DOHH2 (cell line): ENCODE measurements around the gene RUSC2.

Experiments
- H3F3A ChIP-seq: fragments of 200-600 bp; sonication (generic), shearing (Covaris generic); 2 replicates; pipeline ENCODE4 v1.6.0; 2016; ENCODE audit warnings: antibody characterized with exemption, mild to moderate bottlenecking; ENCODE audit not compliant: control insufficient read depth, insufficient read depth
- H3K27ac ChIP-seq: fragments of 200-600 bp; sonication (generic); 2 replicates; pipeline ENCODE4 v1.5.1; 2014; ENCODE audit warnings: low read depth, mild to moderate bottlenecking, low read length, moderate library complexity
- H3K27me3 ChIP-seq: fragments of 200-600 bp; sonication (generic); 2 replicates; pipeline ENCODE4 v1.6.1; 2014; ENCODE audit warnings: mild to moderate bottlenecking, low read length, mixed read lengths; ENCODE audit not compliant: control insufficient read depth
- H3K36me3 ChIP-seq: fragments of 200-600 bp; sonication (generic); 2 replicates; pipeline ENCODE4 v1.6.1; 2014; ENCODE audit warnings: mild to moderate bottlenecking, low read length, moderate library complexity, mixed read lengths; ENCODE audit not compliant: control insufficient read depth
- H3K4me1 ChIP-seq: fragments of 200-600 bp; sonication (generic); 2 replicates; pipeline ENCODE4 v1.6.1; 2014; ENCODE audit warnings: mild to moderate bottlenecking, low read length, mixed read lengths; ENCODE audit not compliant: control insufficient read depth
- H3K4me2 ChIP-seq: fragments of 200-600 bp; sonication (generic); 2 replicates; pipeline ENCODE4 v1.6.0; 2014; ENCODE audit warnings: mild to moderate bottlenecking, low read length, moderate library complexity
- H3K4me3 ChIP-seq: fragments of 200-600 bp; sonication (generic); 2 replicates; pipeline ENCODE4 v1.5.1; 2014; ENCODE audit warnings: mild to moderate bottlenecking, low read length, mixed read lengths
- H3K79me2 ChIP-seq: fragments of 200-600 bp; sonication (generic); 2 replicates; pipeline ENCODE4 v1.6.1; 2014; ENCODE audit warnings: mild to moderate bottlenecking, low read length, mixed read lengths; ENCODE audit not compliant: control insufficient read depth
- H3K9me2 ChIP-seq: fragments of 200-600 bp; sonication (generic); replicated peaks from 2 replicates; pipeline ENCODE4 v1.6.1; 2014; ENCODE audit warnings: mild to moderate bottlenecking, low read length, mixed read lengths; ENCODE audit not compliant: control insufficient read depth
- H3K9me3 ChIP-seq: fragments of 200-600 bp; sonication (generic); 2 replicates; pipeline ENCODE4 v1.6.1; 2014; ENCODE audit warnings: antibody characterized with exemption, low read length, mixed read lengths; ENCODE audit not compliant: control insufficient read depth, insufficient read depth
- H4K20me1 ChIP-seq: fragments of 200-600 bp; sonication (generic); 2 replicates; pipeline ENCODE4 v1.6.0; 2014; ENCODE audit warnings: low read depth, mild to moderate bottlenecking, antibody characterized with exemption, low read length, moderate library complexity; ENCODE audit not compliant: control insufficient read depth, insufficient read depth
- CTCF ChIP-seq: fragments of 200-600 bp; sonication (generic); IDR thresholded peaks from one replicate; pipeline ENCODE4 v1.5.1; 2014; ENCODE audit warnings: antibody characterized with exemption, mild to moderate bottlenecking, low read depth, low read length; ENCODE audit not compliant: poor library complexity, severe bottlenecking
- EZH2phosphoT487 ChIP-seq: fragments of 200-600 bp; sonication (generic); IDR thresholded peaks from 2 replicates; pipeline ENCODE4 v1.6.1; 2017; ENCODE audit warnings: borderline replicate concordance, mild to moderate bottlenecking, antibody characterized with exemption, low read length, moderate library complexity, mixed read lengths

Gene RUSC2

DNA sequence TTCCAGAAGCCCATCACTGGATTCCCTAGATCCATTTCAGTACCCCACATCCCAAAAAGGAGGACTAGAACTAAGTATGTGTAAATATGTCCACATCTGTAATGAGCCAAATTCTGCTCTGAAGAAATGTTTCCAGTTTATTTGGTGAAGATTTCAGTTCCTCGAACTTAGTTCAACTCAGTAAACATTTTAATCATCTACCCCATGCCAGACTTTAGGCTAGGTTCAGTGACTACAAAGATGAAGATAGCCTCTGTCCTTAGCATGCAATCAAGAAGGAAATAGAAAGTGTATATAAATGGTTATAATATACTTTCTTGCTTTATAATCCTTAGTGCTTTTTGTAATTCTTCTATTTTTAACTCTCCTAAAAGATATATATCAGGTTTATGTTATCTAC is 21.5 kb downstream of the RUSC2 start:
- Histone ChIP-seq H3F3A (no peaks in the 10 kb centered on the region), H3K79me2 (no peaks in the 10 kb centered on the region), H4K20me1 (no peaks in the 10 kb centered on the region), H3K9me3 (no peaks in the 10 kb centered on the region), H3K36me3 (no peaks in the 10 kb centered on the region), H3K27me3 (peaks cover 38% of the 10 kb centered on the region), H3K4me3 (no peak overlapping the region), H3K4me1 (no peaks in the 10 kb centered on the region), H3K9me2 (no peaks in the 10 kb centered on the region), H3K27ac (no peak overlapping the region), H3K4me2 (no peak overlapping the region)
- TF ChIP-seq EZH2phosphoT487 (no peak), CTCF (no peak)

DNA sequence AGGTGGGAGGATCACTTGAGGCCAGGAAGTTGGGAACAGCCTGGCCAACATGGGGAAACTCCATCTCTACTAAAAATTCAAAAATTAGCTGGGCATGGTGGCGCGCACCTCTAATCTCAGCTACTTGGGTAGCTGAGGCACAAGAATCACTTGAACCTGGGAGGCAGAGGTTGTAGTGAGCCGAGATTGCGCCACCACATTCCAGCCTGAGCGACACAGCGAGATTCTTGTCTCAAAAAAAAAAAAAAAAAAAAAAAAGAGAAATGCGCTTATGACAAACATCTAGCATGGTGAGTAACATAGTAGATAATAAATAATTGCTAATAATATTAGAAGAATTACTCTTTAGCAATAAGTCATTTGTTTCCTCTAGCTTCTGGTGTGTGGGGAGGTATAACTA is 25.9 kb downstream of the RUSC2 start:
- no peaks in the 10 kb centered on the region for H3K36me3 ChIP-seq
- H3K4me3 ChIP-seq = no peak overlapping the region
- H3K4me1 ChIP-seq = no peaks in the 10 kb centered on the region
- H3K27me3 ChIP-seq = peaks cover 18% of the 10 kb centered on the region
- H4K20me1 ChIP-seq = no peaks in the 10 kb centered on the region
- no peak overlapping the region for H3K27ac ChIP-seq
- H3K9me2 ChIP-seq = no peaks in the 10 kb centered on the region
- no peaks in the 10 kb centered on the region for H3K79me2 ChIP-seq
- no peaks in the 10 kb centered on the region for H3K9me3 ChIP-seq
- no peaks in the 10 kb centered on the region for H3F3A ChIP-seq
- H3K4me2 ChIP-seq = no peak overlapping the region
- TF ChIP-seq CTCF (no peak), EZH2phosphoT487 (no peak)

DNA sequence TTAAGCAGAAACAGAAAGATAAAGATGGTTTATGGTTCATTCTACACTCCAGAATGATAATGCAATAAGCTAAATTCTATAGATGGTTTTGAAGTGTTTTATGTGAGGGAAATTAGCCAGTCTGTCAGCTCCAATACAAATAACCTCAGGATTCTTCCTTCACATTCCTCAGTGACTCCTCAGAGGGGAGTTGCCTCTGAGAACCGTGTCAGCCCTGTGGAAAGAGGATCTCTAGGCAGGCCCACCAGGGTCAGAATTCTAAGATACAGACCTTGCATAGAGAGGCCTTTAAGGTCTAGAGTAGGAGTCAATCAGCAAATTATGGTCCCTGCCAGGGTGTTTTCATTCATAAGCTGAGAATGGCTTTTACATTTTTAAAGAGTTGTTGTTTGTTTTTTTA is 26.6 kb downstream of the RUSC2 start:
- TF ChIP-seq EZH2phosphoT487 = no peak
- TF ChIP-seq CTCF = no peak
- H3K27ac ChIP-seq = no peak overlapping the region

DNA sequence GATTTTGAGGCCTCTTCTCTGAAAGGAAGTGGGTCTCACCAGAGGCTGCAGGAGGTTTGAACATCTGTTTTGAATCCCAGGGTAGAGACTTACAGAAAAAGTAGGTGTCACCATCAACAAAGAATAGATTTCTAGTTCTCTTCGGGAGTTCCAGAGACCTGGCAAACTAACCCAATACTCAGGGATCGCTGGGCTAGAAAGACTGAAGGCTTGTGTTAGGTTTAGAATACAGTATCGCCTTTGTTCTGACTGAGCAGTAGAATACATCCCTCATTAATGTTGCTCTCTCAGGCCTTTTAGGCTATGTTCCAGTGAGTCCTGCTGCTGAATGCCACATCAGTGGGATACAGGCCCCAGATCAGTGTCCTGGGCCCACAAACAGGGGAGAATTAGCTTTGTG is 27.2 kb downstream of the RUSC2 start:
- Histone ChIP-seq H3K4me2 (no peak overlapping the region), H3K27me3 (peaks cover 15% of the 10 kb centered on the region), H3F3A (no peaks in the 10 kb centered on the region)

More for the DNA sequence above, 26.6 kb downstream of the RUSC2 start:
- Histone ChIP-seq H3K9me3 (no peaks in the 10 kb centered on the region), H4K20me1 (no peaks in the 10 kb centered on the region), H3K36me3 (no peaks in the 10 kb centered on the region), H3K79me2 (no peaks in the 10 kb centered on the region), H3K27me3 (peaks cover 15% of the 10 kb centered on the region), H3K4me3 (no peak overlapping the region), H3K4me2 (no peak overlapping the region), H3K4me1 (no peaks in the 10 kb centered on the region), H3F3A (no peaks in the 10 kb centered on the region), H3K9me2 (no peaks in the 10 kb centered on the region)

More for the DNA sequence above, 27.2 kb downstream of the RUSC2 start:
- Histone ChIP-seq H3K9me2 (no peaks in the 10 kb centered on the region), H3K4me3 (no peak overlapping the region), H3K36me3 (no peaks in the 10 kb centered on the region), H3K4me1 (no peaks in the 10 kb centered on the region), H4K20me1 (no peaks in the 10 kb centered on the region), H3K79me2 (no peaks in the 10 kb centered on the region), H3K9me3 (no peaks in the 10 kb centered on the region), H3K27ac (no peak overlapping the region)
- no peak for TF ChIP-seq CTCF
